Heart left ventricle (tissue), 16 donors: ENCODE data around the gene FABP1. TPM values are rescaled to one million over a fixed set of nuclear protein-coding genes. Genes with fewer than 3 reads are reported as not detected.

Source experiments
- ATAC-seq, 4 donors: fragments of 200-7000 bp; cut with Tn5 transposase; one replicate each; pipeline ENCODE4 v1.9.1; 2020 to 2022; ENCODE audit warnings: moderate library complexity in 4 of 4, mild to moderate bottlenecking in 3 of 4, moderate number of reproducible peaks in 1 of 4
- DNase-seq, 5 donors: peaks; one replicate each; pipeline ENCODE4 v3.0.0-alpha.2; 2020
- H3K27ac ChIP-seq, 12 donors: fragments of 200-600 bp; sonication (generic) in 4 of 12; one replicate each; pipeline versions ENCODE4 v1.5.0 to v1.8.0; 2016 to 2022; ENCODE audit warnings: mild to moderate bottlenecking in 2 of 12
- H3K27me3 ChIP-seq, 9 donors: fragments of 200-600 bp; sonication (generic) in 2 of 9; one replicate each; pipeline versions ENCODE4 v1.5.1 to v1.8.0; 2016 to 2022; ENCODE audit warnings: mild to moderate bottlenecking in 3 of 9
- H3K36me3 ChIP-seq, 9 donors: fragments of 200-600 bp; sonication (generic) in 2 of 9; one replicate each; pipeline versions ENCODE4 v1.5.0 to v1.8.0; 2018 to 2022; ENCODE audit warnings: mild to moderate bottlenecking in 2 of 9
- H3K4me1 ChIP-seq, 12 donors: fragments of 200-600 bp; sonication (generic) in 4 of 12; one replicate each; pipeline versions ENCODE4 v1.5.0 to v1.8.0; 2016 to 2022; ENCODE audit warnings: mild to moderate bottlenecking in 3 of 12
- H3K4me3 ChIP-seq, 12 donors: fragments of 200-600 bp; sonication (generic) in 4 of 12; one replicate each; pipeline versions ENCODE4 v1.5.0 to v1.8.0; 2017 to 2022; ENCODE audit warnings: mild to moderate bottlenecking in 9 of 12, moderate library complexity in 4 of 12
- H3K9me3 ChIP-seq, 12 donors: fragments of 200-600 bp; sonication (generic) in 4 of 12; one replicate each; pipeline versions ENCODE4 v1.5.0 to v1.8.0; 2016 to 2022; ENCODE audit warnings: mild to moderate bottlenecking in 1 of 12
- POLR2A ChIP-seq, 2 donors: fragments of 450-650 bp; IDR thresholded peaks; one replicate each; pipeline ENCODE4 v1.6.1; 2017; ENCODE audit warnings: antibody characterized with exemption in 2 of 2, mild to moderate bottlenecking in 2 of 2, moderate library complexity in 2 of 2
- WGBS, 4 donors: extraction: QIAGEN DNeasy Blood & Tissue Kit in 2 of 4; methylation state at CpG; one replicate each; pipeline versions ENCODE4 v1.1.5 to v1.1.7; 2013 to 2018; 5-methylcytosine and 5-hydroxymethylcytosine counted together
- intact Hi-C, 10 donors: fragments of 100-400 bp; cut with DNase I; formaldehyde crosslinking; loops; one replicate each; pipeline versions ENCODE4 v1.11.1 to v1.14.2; 2022
- long read RNA-seq, 3 donors: library from polyadenylated mRNA; unstranded; transcript quantifications; one replicate each; pipeline ENCODE4 v2.0.0, GENCODE V29; 2020 to 2021
- polyA plus RNA-seq, 2 donors: library from polyadenylated mRNA; stranded (reverse); fragments of 200-250 nt; gene quantifications; one replicate each; pipeline ENCODE4 v1.2.3, GENCODE V29; 2013
- total RNA-seq, 9 donors: library from RNA; depleted of rRNA in 2 of 9; stranded (reverse); fragments of >200 nt in 2 of 9; fragmentation: NEBNext Ultra II Directional in 3 of 9; extraction: Animal tissue kit (Norgen Biotek cat#: 25700) in 3 of 9; gene quantifications; one replicate each; pipeline versions ENCODE4 v1.1.0 to v1.2.4, GENCODE V29; 2016 to 2023
- TF ChIP-seq, protein P1 (sequence below), 12 donors: fragments of 200-600 bp; sonication (generic) in 4 of 12; IDR thresholded peaks; one replicate each; pipeline versions ENCODE4 v1.5.0 to v1.8.0; 2018 to 2022; ENCODE audit warnings: antibody characterized with exemption in 12 of 12, mild to moderate bottlenecking in 5 of 12
- donor health status: ischemic (EF 13 %, LVEDD 7.1; RV severe dilation, severe dysfunction).
- donor health status: healthy with polysubstance abuse.
- donor health status: DM: no; HTN: yes; CAD: no.
- donor health status: DM: no; HTN: no; CAD: no.
- donor health status: ischemic (EF 25% LVEDD 6.9; RV normal size, moderate dysfunction).
- donor health status: ischemic (EF 25% LVEDD 5.7; RV mildly dilated, moderate dysfunction).
- donor health status: healthy.
- donor health status: DM: yes; HTN: yes; CAD: no.
- donor health status: ischemic (EF 35%, LVEDD 5.7; RV mildly dilated, moderate dysfunction).
- donor health status: nonischemic (EF 11% LVEDD 7.7; RV severe dilation, severe dysfunction).
- donor health status: DM: yes; HTN: yes; CAD: no.
- donor health status: PGD.
- donor health status: ischemic (EF 29% LVEDD 5.4; RV normal size, mild dysfunction).
- donor health status: nonischemic (EF 23%, LVEDD 6.1; RV moderate dilation, normal function).

The FABP1 gene
- total RNA-seq (not detected), polyA plus RNA-seq (1 to 10 TPM in 1 of 2 donors, under 1 TPM in 1; 0.99 to 1.2 TPM)
- long read RNA-seq, donor 1, result 0 reads
- long read RNA-seq, donor 2, result 0 reads
- long read RNA-seq, donor 3, result 0 reads

- TF ChIP-seq, protein P1, sequence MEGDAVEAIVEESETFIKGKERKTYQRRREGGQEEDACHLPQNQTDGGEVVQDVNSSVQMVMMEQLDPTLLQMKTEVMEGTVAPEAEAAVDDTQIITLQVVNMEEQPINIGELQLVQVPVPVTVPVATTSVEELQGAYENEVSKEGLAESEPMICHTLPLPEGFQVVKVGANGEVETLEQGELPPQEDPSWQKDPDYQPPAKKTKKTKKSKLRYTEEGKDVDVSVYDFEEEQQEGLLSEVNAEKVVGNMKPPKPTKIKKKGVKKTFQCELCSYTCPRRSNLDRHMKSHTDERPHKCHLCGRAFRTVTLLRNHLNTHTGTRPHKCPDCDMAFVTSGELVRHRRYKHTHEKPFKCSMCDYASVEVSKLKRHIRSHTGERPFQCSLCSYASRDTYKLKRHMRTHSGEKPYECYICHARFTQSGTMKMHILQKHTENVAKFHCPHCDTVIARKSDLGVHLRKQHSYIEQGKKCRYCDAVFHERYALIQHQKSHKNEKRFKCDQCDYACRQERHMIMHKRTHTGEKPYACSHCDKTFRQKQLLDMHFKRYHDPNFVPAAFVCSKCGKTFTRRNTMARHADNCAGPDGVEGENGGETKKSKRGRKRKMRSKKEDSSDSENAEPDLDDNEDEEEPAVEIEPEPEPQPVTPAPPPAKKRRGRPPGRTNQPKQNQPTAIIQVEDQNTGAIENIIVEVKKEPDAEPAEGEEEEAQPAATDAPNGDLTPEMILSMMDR (IDR thresholded peaks at IDR 0.05), result no peak
- TF ChIP-seq POLR2A (IDR thresholded peaks at IDR 0.05), result no peak
- Histone ChIP-seq H3K27me3 (no peaks in the 10 kb centered on the region), H3K4me3 (no peak within 1 kb of the TSS), H3K9me3 (no peaks in the 10 kb centered on the region), H3K36me3 (no peaks in the 10 kb centered on the region), H3K4me1 (no peaks in the 10 kb centered on the region), H3K27ac (no peak within 1 kb of the TSS)
- intact Hi-C loops, result no loop called here
- 85 to 88% (median 86%) methylated on average over 12 of the region's 12 CpGs for WGBS, 4 donors
- DNase-seq (no peak), ATAC-seq (no peak)
Measured at GRCh38 chr2:88127888-88128653, at the start of gene FABP1. Gene FABP1, minus strand, starts transcription at chr2:88128062. Its CDS starts 45 bp downstream, at chr2:88128017.

DNA sequence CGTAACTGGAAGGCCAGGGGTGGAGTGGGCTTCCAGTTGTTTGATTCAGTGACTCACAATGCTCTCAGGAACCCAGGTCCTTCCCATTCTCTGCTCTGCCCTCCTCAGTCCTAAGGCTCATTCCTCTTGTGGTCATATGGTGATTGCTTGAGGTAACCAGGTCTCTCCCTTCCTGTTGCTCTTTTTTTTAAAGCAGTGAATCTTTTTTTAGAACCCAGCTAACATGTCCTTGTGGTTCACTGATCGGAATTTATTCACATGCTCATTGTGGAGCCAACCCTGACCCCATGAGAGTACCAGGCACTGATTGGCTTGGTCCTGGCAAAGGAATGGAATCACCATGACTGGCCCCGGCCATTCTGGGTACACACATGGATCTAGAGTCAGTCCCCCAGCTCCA is 49.7 kb upstream of the FABP1 start:
- Histone ChIP-seq H3K4me3 (no peak overlapping the region), H3K36me3 (peaks cover 0 to 10% (median 0%) of the 10 kb centered on the region in 9 donors), H3K4me1 (peaks cover 0 to 27% (median 4%) of the 10 kb centered on the region in 12 donors), H3K27ac (peak overlapping the region in 9 of 12 donors; percentile 42 to 81 (median 55)), H3K9me3 (no peaks in the 10 kb centered on the region), H3K27me3 (no peaks in the 10 kb centered on the region)
- WGBS, 4 donors, result 53 to 63% (median 59%) methylated on average over 3 of the region's 3 CpGs
- TF ChIP-seq POLR2A (IDR thresholded peaks at IDR 0.05), result no peak
- TF ChIP-seq, protein P1 (IDR thresholded peaks at IDR 0.05), result no peak
- peak; percentile 50 to 75 (median 60) for ATAC-seq
- intact Hi-C loops, result no loop called here
- DNase-seq, result no peak

DNA sequence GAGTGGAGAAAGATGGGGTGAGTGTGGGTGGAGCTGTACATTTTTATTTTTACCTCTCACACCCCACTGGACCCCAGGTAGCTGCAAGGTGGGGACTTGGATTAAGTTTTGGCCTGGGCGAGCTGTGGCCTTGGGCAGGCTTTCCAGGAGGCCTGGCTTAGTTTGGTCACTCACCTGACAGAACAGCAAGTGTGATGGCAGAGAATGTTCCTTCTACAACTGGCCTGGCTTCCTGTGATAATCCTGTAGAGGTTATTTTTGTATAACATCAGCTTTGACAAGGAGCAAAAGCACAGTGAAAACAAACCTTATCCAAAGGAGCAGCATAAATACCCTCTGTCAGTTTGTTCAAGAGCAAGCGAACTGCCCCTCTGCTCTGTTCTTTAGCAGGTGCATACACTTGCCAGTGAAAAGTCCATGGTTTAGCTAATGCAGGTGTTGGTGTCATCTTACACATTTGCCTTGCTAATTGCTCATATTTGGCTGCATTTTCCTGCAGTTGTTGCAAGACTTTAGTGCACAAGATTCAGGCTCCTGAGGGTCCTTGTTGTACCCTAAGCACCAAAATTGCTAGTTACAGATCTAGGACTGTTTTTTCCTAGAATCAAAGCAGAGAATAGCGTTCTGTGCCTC is 48.6 kb upstream of the FABP1 start:
- DNase-seq (no peak), ATAC-seq (peak; percentile 50 to 71 (median 58))
- intact Hi-C loops, result no loop called here
- Histone ChIP-seq H3K27ac (peak overlapping the region; percentile 41 to 81 (median 53)), H3K27me3 (no peaks in the 10 kb centered on the region), H3K4me1 (peaks cover 0 to 29% (median 4%) of the 10 kb centered on the region in 12 donors), H3K4me3 (no peak overlapping the region), H3K9me3 (no peaks in the 10 kb centered on the region), H3K36me3 (peaks cover 0 to 3% (median 0%) of the 10 kb centered on the region in 9 donors)
- 45 to 64% (median 47%) methylated on average over 3 of the region's 3 CpGs for WGBS, 4 donors
- no peak for TF ChIP-seq POLR2A (IDR thresholded peaks at IDR 0.05)
- TF ChIP-seq, protein P1 (IDR thresholded peaks at IDR 0.05), result no peak

DNA sequence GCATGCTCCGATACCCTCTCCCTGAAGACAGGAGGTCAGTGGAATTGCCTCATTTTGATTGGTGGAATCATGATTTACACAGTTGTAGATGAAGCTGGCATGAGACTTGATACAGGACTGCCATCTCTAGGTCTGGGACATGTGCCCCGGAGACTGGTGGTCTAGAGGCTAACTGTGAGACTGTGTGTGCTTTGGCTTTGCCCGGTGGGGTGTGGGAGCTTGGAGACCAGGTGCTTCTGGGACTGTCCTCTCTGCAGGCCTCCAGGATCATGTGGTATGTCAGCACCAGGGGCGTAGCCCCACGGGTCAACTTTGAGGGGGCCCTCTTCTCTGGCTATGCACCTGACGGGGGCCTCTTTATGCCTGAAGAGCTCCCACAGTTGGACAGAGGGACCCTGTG is 45.0 kb upstream of the FABP1 start:
- 91 to 98% (median 95%) methylated on average over 6 of the region's 6 CpGs for WGBS, 4 donors
- intact Hi-C loops, result no loop called here
- TF ChIP-seq, protein P1 (IDR thresholded peaks at IDR 0.05), result no peak
- TF ChIP-seq POLR2A (IDR thresholded peaks at IDR 0.05), result no peak
- no peaks in the 10 kb centered on the region for H3K27me3 ChIP-seq
- H3K4me1 ChIP-seq, result peaks cover 0 to 35% (median 11%) of the 10 kb centered on the region in 12 donors
- peaks cover 0 to 2% (median 0%) of the 10 kb centered on the region in 12 donors for H3K9me3 ChIP-seq
- no peaks in the 10 kb centered on the region for H3K36me3 ChIP-seq
- H3K27ac ChIP-seq, result peak overlapping the region in 1 of 12 donors; percentile 7
- ATAC-seq, result no peak
- no peak for DNase-seq
- H3K4me3 ChIP-seq, result no peak overlapping the region
